GM18502 (cell line): ENCODE measurements around the gene DENND1B.

Experiments used
- ATAC-seq: cut with Tn5 transposase; IDR thresholded peaks from one replicate; pipeline ENCODE4 v1.9.1; 2021; ENCODE audit warnings: mild to moderate bottlenecking; ENCODE audit not compliant: unreplicated experiment, poor library complexity

The DENND1B gene

DNA sequence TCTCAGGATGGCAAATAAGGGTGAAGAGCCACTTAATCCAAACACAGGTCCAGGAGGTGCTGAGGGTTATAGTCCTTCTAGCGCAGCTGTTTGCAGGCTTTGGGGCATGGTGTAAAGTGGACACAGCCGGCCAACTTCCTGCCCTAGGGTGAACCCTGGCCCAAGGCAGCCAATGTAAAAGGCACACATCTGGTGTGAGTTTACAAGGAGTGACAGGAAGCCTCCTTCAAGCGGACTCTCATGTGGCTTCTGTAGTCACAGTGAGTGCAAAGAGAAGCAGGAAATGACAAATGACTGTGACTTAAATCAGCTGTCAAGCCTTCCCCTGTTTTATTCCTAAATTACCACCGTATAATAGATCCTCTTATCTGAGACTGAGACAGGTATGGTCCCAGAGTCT lies 294.2 kb downstream of the DENND1B start:
- no peak for ATAC-seq

GRCh38 chr1:197480446-197480845 lies 294.8 kb downstream of the DENND1B start:
- ATAC-seq, result no peak

DNA sequence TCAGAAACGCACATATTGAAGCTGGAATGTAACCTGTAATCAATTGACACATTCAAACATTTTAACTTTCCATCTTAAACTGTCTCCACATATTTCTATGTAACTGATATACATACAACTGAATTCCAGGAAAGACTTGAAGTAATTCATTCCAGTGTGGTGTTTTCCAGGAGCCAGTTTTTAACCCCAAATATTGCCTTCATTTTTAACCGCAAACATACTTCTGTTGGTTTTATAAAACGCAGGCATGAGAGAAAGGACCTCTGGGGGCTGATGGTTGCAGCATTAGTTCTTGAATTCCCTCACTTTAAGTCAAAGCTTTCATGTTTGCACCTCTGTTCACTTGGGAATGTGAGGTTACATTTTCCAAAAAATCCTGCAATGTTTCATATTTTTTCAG lies 303.1 kb downstream of the DENND1B start:
- ATAC-seq, result no peak

DNA sequence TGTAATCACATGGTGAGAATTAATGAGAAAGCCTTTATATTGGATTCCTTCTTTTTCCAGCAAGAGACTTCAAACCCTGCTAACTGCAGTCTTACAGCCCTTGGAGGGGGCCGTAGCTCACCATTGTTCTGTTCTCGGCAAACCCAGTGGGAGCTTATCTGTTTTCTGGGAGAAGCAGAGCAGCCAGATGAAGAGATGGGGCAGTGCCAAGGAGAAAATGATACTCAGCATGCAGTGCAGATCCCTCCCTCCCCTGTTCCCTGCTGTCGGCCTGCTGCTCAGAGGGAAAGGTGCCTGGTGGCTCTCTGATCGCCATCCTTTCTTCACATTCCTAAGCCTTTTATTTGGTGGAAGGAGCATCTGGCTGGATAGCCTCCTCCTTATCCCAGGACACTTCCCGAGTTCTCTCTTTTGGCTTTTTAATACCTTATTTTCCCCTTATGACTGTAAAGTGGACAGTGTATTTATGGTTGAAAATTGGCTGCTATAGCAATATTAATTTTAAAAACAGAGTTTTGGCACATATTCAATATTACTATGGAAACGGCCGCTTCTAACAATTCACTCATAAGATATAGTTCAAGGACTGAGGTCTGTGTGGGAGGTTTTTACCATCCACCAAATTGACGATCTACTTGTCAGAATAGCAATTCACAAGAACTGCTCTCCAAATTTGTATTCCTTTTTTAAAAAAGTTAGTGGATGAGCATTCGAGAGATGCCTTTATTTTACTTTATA lies 303.9 kb downstream of the DENND1B start:
- no peak for ATAC-seq

GRCh38 chr1:197470330-197470729 lies 304.9 kb downstream of the DENND1B start:
- no peak for ATAC-seq

DNA sequence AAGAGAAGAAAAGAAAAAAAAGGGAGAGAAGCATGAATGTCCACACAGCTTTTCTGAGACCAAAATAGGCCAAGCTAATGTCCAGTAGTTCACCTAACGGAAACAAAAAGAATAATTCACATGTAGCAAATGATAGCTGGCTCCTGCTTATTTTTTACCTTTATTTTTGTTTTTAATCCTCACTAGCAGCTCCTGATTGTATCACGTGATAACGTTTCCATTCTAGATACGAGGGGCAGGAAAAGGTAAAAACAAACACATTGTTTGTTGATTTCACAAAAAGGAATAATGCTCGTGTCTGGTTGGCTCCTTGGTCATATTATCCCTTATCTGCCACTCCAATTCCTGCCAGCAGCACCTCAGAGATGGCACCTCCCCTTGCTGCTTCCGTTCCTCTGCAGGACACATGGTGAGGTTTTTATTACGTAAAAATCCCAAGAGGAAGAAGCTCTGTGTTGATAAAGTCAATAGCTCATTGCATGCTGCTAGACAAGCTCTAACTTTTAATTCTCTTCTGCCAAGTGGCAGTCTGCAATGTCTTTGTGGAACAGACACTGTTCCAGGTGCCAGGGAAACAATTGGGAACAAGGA lies 305.6 kb downstream of the DENND1B start:
- ATAC-seq, result no peak

DNA sequence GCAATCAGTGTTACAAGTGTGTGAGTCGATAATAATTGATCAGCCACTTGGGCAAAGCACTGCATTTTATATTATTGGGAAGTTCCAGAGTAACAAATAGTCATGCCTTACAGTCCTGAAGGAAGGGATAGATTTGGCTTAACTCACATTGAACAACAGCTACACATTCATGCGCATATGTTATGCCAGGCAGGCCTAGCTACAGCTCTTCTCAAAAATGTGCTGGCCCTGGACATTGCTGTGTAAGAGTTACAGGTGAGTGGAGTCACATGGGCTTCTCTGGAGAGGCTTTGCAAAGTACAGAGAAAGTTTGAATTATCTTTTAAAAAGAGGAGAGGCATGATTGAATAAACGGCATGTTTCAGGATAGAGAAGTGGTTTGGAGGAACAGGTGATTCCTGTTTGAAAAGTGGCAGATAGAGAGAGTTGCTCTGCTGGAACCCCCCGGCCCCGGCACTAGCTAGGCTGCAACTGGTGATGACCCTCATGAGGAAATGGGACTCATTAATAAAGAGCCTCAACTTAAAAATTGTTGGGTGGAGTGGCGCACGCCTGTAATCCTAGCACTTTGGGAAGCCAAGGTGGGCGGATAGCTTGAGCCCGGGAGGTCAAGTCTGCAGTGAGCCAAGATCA lies 306.6 kb downstream of the DENND1B start:
- no peak for ATAC-seq

- no peak for ATAC-seq
Observed at GRCh38 chr1:197467881-197468280, 307.4 kb downstream of the DENND1B start.

DNA sequence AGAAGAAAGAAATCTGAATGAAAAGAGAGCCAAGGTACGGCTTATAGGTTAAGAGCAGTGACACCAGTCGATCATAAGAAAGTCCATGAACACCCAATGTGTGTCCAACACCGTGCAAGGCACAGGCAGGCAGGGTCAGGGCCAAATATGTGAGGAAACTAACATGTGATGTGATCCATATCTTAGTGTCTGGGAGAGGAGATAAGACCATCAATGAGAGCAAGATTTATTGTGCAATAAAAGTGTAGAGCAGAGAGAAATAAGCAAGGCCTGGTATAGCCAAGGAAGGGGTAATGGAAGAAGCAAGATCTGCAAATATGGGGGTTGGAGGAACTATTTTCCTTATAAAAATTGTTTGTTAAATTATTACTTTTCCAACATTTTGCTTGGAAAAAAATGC lies 308.5 kb downstream of the DENND1B start:
- ATAC-seq, result no peak

GRCh38 chr1:197465528-197466327 lies 309.6 kb downstream of the DENND1B start:
- no peak for ATAC-seq

DNA sequence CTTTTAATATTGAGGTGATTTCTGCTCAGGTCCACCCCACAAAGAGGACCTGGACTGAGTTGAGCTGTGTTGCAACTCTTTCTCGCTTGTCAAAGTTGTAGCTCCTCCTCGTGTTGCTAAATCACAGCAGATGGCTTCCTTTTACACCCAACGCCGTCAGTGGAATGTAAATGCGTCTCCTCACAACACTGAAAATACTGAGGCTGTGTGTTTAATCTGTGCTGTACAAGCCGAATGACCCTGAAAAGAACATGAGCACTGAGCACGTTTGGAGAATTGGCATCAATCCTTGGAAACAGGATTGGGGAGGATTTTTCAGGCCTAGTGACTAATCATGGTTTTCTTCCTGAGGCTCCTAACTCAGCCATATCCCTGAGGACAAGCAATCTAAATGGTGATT lies 311.2 kb downstream of the DENND1B start:
- no peak for ATAC-seq

GRCh38 chr1:197463142-197463541 lies 312.1 kb downstream of the DENND1B start:
- ATAC-seq, result no peak

GRCh38 chr1:197462539-197462938 lies 312.7 kb downstream of the DENND1B start:
- ATAC-seq, result no peak
